ENCODE measurements around the gene TMEM243. TPM values are rescaled to one million over a fixed set of nuclear protein-coding genes. Genes with fewer than 3 reads are reported as not detected.

Gene TMEM243
- total and polyA plus RNA-seq, 2 experiments from 2014 or later: 52.7 to 76.9 TPM

- in situ Hi-C loops (cut with MboI): no loop called here
- H3K4me2 ChIP-seq (ENCODE audit: unreplicated experiment): no peak overlapping the region
- no peak overlapping the region for H3K27ac ChIP-seq
Measured at GRCh38 chr7:87213252-87213651, 6.3 kb downstream of the TMEM243 start.

GRCh38 chr7:87212498-87212897, 7.0 kb downstream of the TMEM243 start:
- peaks cover 99% of the 10 kb centered on the region for H3K79me2 ChIP-seq (ENCODE audit: insufficient read depth)

More at GRCh38 chr7:87213252-87213651, 6.3 kb downstream of the TMEM243 start:
- Histone ChIP-seq H3K9me2 (ENCODE audit: insufficient read depth) (no peaks in the 10 kb centered on the region), H3K9ac (no peak overlapping the region), H3K4me1 (ENCODE audit: insufficient read depth) (peaks cover 40% of the 10 kb centered on the region), H3K36me3 (ENCODE audit: low read depth) (no peaks in the 10 kb centered on the region; the same call in 1 of the 2 replicates), H3K27me3 (replicated peaks; ENCODE audit: insufficient read depth) (no peaks in the 10 kb centered on the region), H3K9me3 (ENCODE audit: low read depth) (no peaks in the 10 kb centered on the region), H2AFZ (no peak overlapping the region), H4K20me1 (ENCODE audit: insufficient read depth) (0 out of 2 replicates have a peak, but pooled peaks cover 6% of the 10 kb centered on the region), H3F3A (ENCODE audit: insufficient read depth) (peaks cover 19% of the 10 kb centered on the region; the same call in 1 of the 2 replicates), H3K4me3 (no peak overlapping the region), H3K79me2 (ENCODE audit: insufficient read depth) (peaks cover 99% of the 10 kb centered on the region)
- TF ChIP-seq EZH2 (IDR thresholded peaks at IDR 0.05; ENCODE audit: insufficient read depth, poor library complexity, severe bottlenecking): no peak
- WGBS, 2 experiments (ENCODE audit: low coverage in 1 of 2, low lambda C conversion rate in 2 of 2, missing lambda C conversion rate in 2 of 2): 62 to 64% methylated on average over 1 of the region's 1 CpG
- no peak for DNase-seq

GRCh38 chr7:87210506-87210905, 9.0 kb downstream of the TMEM243 start:
- no peak for DNase-seq
- no peak overlapping the region for H3K4me3 ChIP-seq
- H2AFZ ChIP-seq: no peak overlapping the region
- peaks cover 95% of the 10 kb centered on the region for H3K79me2 ChIP-seq (ENCODE audit: insufficient read depth)
- H3K27me3 ChIP-seq (replicated peaks; ENCODE audit: insufficient read depth): no peaks in the 10 kb centered on the region
- no peaks in the 10 kb centered on the region for H3K9me3 ChIP-seq (ENCODE audit: low read depth)
- no peaks in the 10 kb centered on the region for H3K9me2 ChIP-seq (ENCODE audit: insufficient read depth)
- in situ Hi-C loops (cut with MboI): no loop called here
- H3K4me1 ChIP-seq (ENCODE audit: insufficient read depth): peaks cover 28% of the 10 kb centered on the region
- no peaks in the 10 kb centered on the region; the same call in 1 of the 2 replicates for H3K36me3 ChIP-seq (ENCODE audit: low read depth)
- H3K9ac ChIP-seq: no peak overlapping the region
- H3K27ac ChIP-seq: no peak overlapping the region
- TF ChIP-seq EZH2phosphoT487 (IDR thresholded peaks at IDR 0.05; ENCODE audit: insufficient read depth, low read depth) (no peak), EZH2 (IDR thresholded peaks at IDR 0.05; ENCODE audit: insufficient read depth, poor library complexity, severe bottlenecking) (no peak)
- 0 out of 2 replicates have a peak, but pooled peaks cover 6% of the 10 kb centered on the region for H4K20me1 ChIP-seq (ENCODE audit: insufficient read depth)
- peaks cover 20% of the 10 kb centered on the region for H3F3A ChIP-seq (ENCODE audit: insufficient read depth)
- WGBS, 2 experiments (ENCODE audit: low coverage in 1 of 2, low lambda C conversion rate in 2 of 2, missing lambda C conversion rate in 2 of 2): 58 to 62% methylated on average over 3 of the region's 3 CpGs
- H3K4me2 ChIP-seq (ENCODE audit: unreplicated experiment): no peak overlapping the region

More at GRCh38 chr7:87212498-87212897, 7.0 kb downstream of the TMEM243 start:
- Histone ChIP-seq H3K27me3 (replicated peaks; ENCODE audit: insufficient read depth) (no peaks in the 10 kb centered on the region), H3K9me2 (ENCODE audit: insufficient read depth) (no peaks in the 10 kb centered on the region), H3K4me1 (ENCODE audit: insufficient read depth) (peaks cover 34% of the 10 kb centered on the region), H4K20me1 (ENCODE audit: insufficient read depth) (0 out of 2 replicates have a peak, but pooled peaks cover 6% of the 10 kb centered on the region), H3K9me3 (ENCODE audit: low read depth) (no peaks in the 10 kb centered on the region), H3F3A (ENCODE audit: insufficient read depth) (peaks cover 14% of the 10 kb centered on the region; the same call in 1 of the 2 replicates), H3K4me3 (no peak overlapping the region), H3K4me2 (ENCODE audit: unreplicated experiment) (no peak overlapping the region), H2AFZ (no peak overlapping the region), H3K27ac (no peak overlapping the region), H3K9ac (no peak overlapping the region), H3K36me3 (ENCODE audit: low read depth) (no peaks in the 10 kb centered on the region; the same call in 1 of the 2 replicates)
- no peak for DNase-seq
- in situ Hi-C loops (cut with MboI): no loop called here
- WGBS, 2 experiments (ENCODE audit: low coverage in 1 of 2, low lambda C conversion rate in 2 of 2, missing lambda C conversion rate in 2 of 2): 93 to 100% methylated on average over 1 of the region's 1 CpG
- no peak for TF ChIP-seq EZH2phosphoT487 (IDR thresholded peaks at IDR 0.05; ENCODE audit: insufficient read depth, low read depth)
- TF ChIP-seq EZH2 (IDR thresholded peaks at IDR 0.05; ENCODE audit: insufficient read depth, poor library complexity, severe bottlenecking): no peak

GRCh38 chr7:87209295-87209924, 10.1 kb downstream of the TMEM243 start:
- Histone ChIP-seq H3K9ac (no peak overlapping the region), H3K4me2 (ENCODE audit: unreplicated experiment) (no peak overlapping the region), H3K9me2 (ENCODE audit: insufficient read depth) (no peaks in the 10 kb centered on the region), H3K36me3 (ENCODE audit: low read depth) (no peaks in the 10 kb centered on the region; the same call in 1 of the 2 replicates), H3K79me2 (ENCODE audit: insufficient read depth) (peaks cover 95% of the 10 kb centered on the region), H3K9me3 (ENCODE audit: low read depth) (no peaks in the 10 kb centered on the region), H3K27ac (no peak overlapping the region), H3K4me1 (ENCODE audit: insufficient read depth) (peaks cover 24% of the 10 kb centered on the region), H4K20me1 (ENCODE audit: insufficient read depth) (0 out of 2 replicates have a peak, but pooled peaks cover 6% of the 10 kb centered on the region), H3F3A (ENCODE audit: insufficient read depth) (peaks cover 23% of the 10 kb centered on the region), H3K27me3 (replicated peaks; ENCODE audit: insufficient read depth) (no peaks in the 10 kb centered on the region), H3K4me3 (no peak overlapping the region), H2AFZ (no peak overlapping the region)
- no peak for TF ChIP-seq EZH2phosphoT487 (IDR thresholded peaks at IDR 0.05; ENCODE audit: insufficient read depth, low read depth)
- no peak for TF ChIP-seq EZH2 (IDR thresholded peaks at IDR 0.05; ENCODE audit: insufficient read depth, poor library complexity, severe bottlenecking)
- DNase-seq: no peak
- in situ Hi-C loops (cut with MboI): no loop called here
- WGBS, 2 experiments (ENCODE audit: low coverage in 1 of 2, low lambda C conversion rate in 2 of 2, missing lambda C conversion rate in 2 of 2): 90 to 95% methylated on average over 15 to 17 of the region's 18 CpGs
